UCSD-AML1 (cell line): ENCODE results near the gene KIAA0513.

Experiments
- DNase-seq: peaks from one replicate; lab custom pipeline; 2025; ENCODE audit not compliant: unreplicated experiment; lab: John Stamatoyannopoulos, UW

The KIAA0513 gene

GRCh38 chr16:85067426-85067825 is 39.8 kb downstream of the KIAA0513 start:
- DNase-seq, result no peak

- no peak for DNase-seq
Observed at GRCh38 chr16:85068746-85069145, 41.2 kb downstream of the KIAA0513 start.

- no peak for DNase-seq
Observed at GRCh38 chr16:85069171-85069570, 41.6 kb downstream of the KIAA0513 start.

GRCh38 chr16:85072076-85072860 is 44.7 kb downstream of the KIAA0513 start:
- DNase-seq, result no peak

- no peak for DNase-seq
Observed at GRCh38 chr16:85072947-85073346, 45.4 kb downstream of the KIAA0513 start.

GRCh38 chr16:85074225-85074914 is 46.8 kb downstream of the KIAA0513 start:
- DNase-seq, result no peak

GRCh38 chr16:85075236-85075924 is 47.8 kb downstream of the KIAA0513 start:
- no peak for DNase-seq

- DNase-seq, result no peak
Observed at GRCh38 chr16:85077039-85077438, 49.4 kb downstream of the KIAA0513 start.

GRCh38 chr16:85077576-85078125 is 50.1 kb downstream of the KIAA0513 start:
- DNase-seq, result no peak

GRCh38 chr16:85078226-85078625 is 50.6 kb downstream of the KIAA0513 start:
- no peak for DNase-seq

- no peak for DNase-seq
Observed at GRCh38 chr16:85078952-85079351, 51.4 kb downstream of the KIAA0513 start.

- DNase-seq, result no peak
Observed at GRCh38 chr16:85079785-85080570, 52.4 kb downstream of the KIAA0513 start.

GRCh38 chr16:85081038-85081437 is 53.4 kb downstream of the KIAA0513 start:
- DNase-seq, result no peak

- DNase-seq, result no peak
Observed at GRCh38 chr16:85081765-85082164, 54.2 kb downstream of the KIAA0513 start.

- no peak for DNase-seq
Observed at GRCh38 chr16:85082173-85083050, 54.8 kb downstream of the KIAA0513 start.

- DNase-seq, result peak; percentile 40
Observed at GRCh38 chr16:85083051-85083639, 55.5 kb downstream of the KIAA0513 start.

- no peak for DNase-seq
Observed at GRCh38 chr16:85084841-85085510, 57.4 kb downstream of the KIAA0513 start.

- no peak for DNase-seq
Observed at GRCh38 chr16:85085721-85086120, 58.1 kb downstream of the KIAA0513 start.
